Measurements from ENCODE around the gene PFAS.

DNA sequence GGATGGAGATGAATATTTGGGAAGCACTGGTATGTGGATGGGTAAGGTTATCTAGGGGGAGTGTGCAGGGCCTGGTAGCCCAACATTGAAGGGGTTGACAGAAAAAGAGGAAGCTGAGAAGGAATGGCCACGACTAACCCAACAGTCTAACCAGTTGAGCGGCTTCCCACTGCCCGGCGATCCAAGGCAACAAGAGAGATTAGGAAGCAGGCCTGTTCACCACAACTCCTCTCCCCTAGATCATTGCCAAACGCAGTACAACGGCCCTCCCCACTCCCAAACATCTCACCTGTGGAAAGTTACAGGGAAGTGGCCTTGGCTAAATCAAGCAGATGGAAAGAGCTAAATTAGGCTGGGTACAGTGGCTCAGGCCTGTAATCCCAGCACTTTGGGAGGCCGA lies 28.2 kb downstream of the PFAS start:
- TF ChIP-seq, protein P1, sequence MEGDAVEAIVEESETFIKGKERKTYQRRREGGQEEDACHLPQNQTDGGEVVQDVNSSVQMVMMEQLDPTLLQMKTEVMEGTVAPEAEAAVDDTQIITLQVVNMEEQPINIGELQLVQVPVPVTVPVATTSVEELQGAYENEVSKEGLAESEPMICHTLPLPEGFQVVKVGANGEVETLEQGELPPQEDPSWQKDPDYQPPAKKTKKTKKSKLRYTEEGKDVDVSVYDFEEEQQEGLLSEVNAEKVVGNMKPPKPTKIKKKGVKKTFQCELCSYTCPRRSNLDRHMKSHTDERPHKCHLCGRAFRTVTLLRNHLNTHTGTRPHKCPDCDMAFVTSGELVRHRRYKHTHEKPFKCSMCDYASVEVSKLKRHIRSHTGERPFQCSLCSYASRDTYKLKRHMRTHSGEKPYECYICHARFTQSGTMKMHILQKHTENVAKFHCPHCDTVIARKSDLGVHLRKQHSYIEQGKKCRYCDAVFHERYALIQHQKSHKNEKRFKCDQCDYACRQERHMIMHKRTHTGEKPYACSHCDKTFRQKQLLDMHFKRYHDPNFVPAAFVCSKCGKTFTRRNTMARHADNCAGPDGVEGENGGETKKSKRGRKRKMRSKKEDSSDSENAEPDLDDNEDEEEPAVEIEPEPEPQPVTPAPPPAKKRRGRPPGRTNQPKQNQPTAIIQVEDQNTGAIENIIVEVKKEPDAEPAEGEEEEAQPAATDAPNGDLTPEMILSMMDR (IDR thresholded peaks at IDR 0.05; ENCODE audit: poor library complexity) = no peak
- no peak for TF ChIP-seq EZH2 (IDR thresholded peaks at IDR 0.05; ENCODE audit: borderline replicate concordance)
